ENCODE data around the gene TBC1D3I.
"Not testable (repeated sequence)": the region's sequence is repeated elsewhere in the genome, so short reads cannot be mapped to it uniquely, and the experiment has no call there.

TBC1D3I gene

GRCh38 chr17:36219556-36219955, 44.8 kb downstream of the TBC1D3I start:
- not testable (repeated sequence) for DNase-seq (ENCODE audit: low read depth, low spot score); H3K36me3 ChIP-seq (ENCODE audit: control insufficient read depth, insufficient read depth, low read length); H3K4me3 ChIP-seq (ENCODE audit: low read length); H3K4me1 ChIP-seq (ENCODE audit: control insufficient read depth, insufficient read depth, low read length); H3K27ac ChIP-seq (ENCODE audit: low read length); H3K9me3 ChIP-seq (ENCODE audit: control insufficient read depth, insufficient read depth, low read length); H3K27me3 ChIP-seq (ENCODE audit: control insufficient read depth, insufficient read depth, low read length)
- WGBS (ENCODE audit: insufficient coverage, insufficient read length) = no CpG with 5 or more reads among the region's 1 CpG

- no CpG with 5 or more reads among the region's 7 CpGs for WGBS (ENCODE audit: insufficient coverage, insufficient read length)
- not testable (repeated sequence) for H3K4me1 ChIP-seq (ENCODE audit: control insufficient read depth, insufficient read depth, low read length); DNase-seq (ENCODE audit: low read depth, low spot score); H3K27me3 ChIP-seq (ENCODE audit: control insufficient read depth, insufficient read depth, low read length); H3K36me3 ChIP-seq (ENCODE audit: control insufficient read depth, insufficient read depth, low read length); H3K27ac ChIP-seq (ENCODE audit: low read length); H3K4me3 ChIP-seq (ENCODE audit: low read length); H3K9me3 ChIP-seq (ENCODE audit: control insufficient read depth, insufficient read depth, low read length)
Observed at GRCh38 chr17:36215406-36216308, 48.7 kb downstream of the TBC1D3I start.

- no peaks in the 10 kb centered on the region for H3K36me3 ChIP-seq (ENCODE audit: control insufficient read depth, insufficient read depth, low read length)
- H3K27me3 ChIP-seq (ENCODE audit: control insufficient read depth, insufficient read depth, low read length) = no peaks in the 10 kb centered on the region
- DNase-seq (ENCODE audit: low read depth, low spot score) = no peak
- H3K4me1 ChIP-seq (ENCODE audit: control insufficient read depth, insufficient read depth, low read length) = no peaks in the 10 kb centered on the region
- no peaks in the 10 kb centered on the region for H3K9me3 ChIP-seq (ENCODE audit: control insufficient read depth, insufficient read depth, low read length)
- H3K4me3 ChIP-seq (ENCODE audit: low read length) = no peak overlapping the region
- H3K27ac ChIP-seq (ENCODE audit: low read length) = no peak overlapping the region
Observed at GRCh38 chr17:36214918-36215317, 49.5 kb downstream of the TBC1D3I start.

- Histone ChIP-seq H3K36me3 (ENCODE audit: control insufficient read depth, insufficient read depth, low read length) (no peaks in the 10 kb centered on the region), H3K27me3 (ENCODE audit: control insufficient read depth, insufficient read depth, low read length) (no peaks in the 10 kb centered on the region), H3K4me3 (ENCODE audit: low read length) (no peak overlapping the region), H3K4me1 (ENCODE audit: control insufficient read depth, insufficient read depth, low read length) (no peaks in the 10 kb centered on the region), H3K9me3 (ENCODE audit: control insufficient read depth, insufficient read depth, low read length) (no peaks in the 10 kb centered on the region), H3K27ac (ENCODE audit: low read length) (no peak overlapping the region)
- DNase-seq (ENCODE audit: low read depth, low spot score) = no peak
- WGBS (ENCODE audit: insufficient coverage, insufficient read length) = no CpG with 5 or more reads among the region's 3 CpGs
Observed at GRCh38 chr17:36213695-36214094, 50.7 kb downstream of the TBC1D3I start.

GRCh38 chr17:36212966-36213365, 51.4 kb downstream of the TBC1D3I start:
- H3K36me3 ChIP-seq (ENCODE audit: control insufficient read depth, insufficient read depth, low read length) = no peaks in the 10 kb centered on the region
- DNase-seq (ENCODE audit: low read depth, low spot score) = no peak
- H3K27me3 ChIP-seq (ENCODE audit: control insufficient read depth, insufficient read depth, low read length) = no peaks in the 10 kb centered on the region
- no peaks in the 10 kb centered on the region for H3K9me3 ChIP-seq (ENCODE audit: control insufficient read depth, insufficient read depth, low read length)
- H3K27ac ChIP-seq (ENCODE audit: low read length) = no peak overlapping the region
- no peaks in the 10 kb centered on the region for H3K4me1 ChIP-seq (ENCODE audit: control insufficient read depth, insufficient read depth, low read length)
- no CpG with 5 or more reads among the region's 3 CpGs for WGBS (ENCODE audit: insufficient coverage, insufficient read length)
- no peak overlapping the region for H3K4me3 ChIP-seq (ENCODE audit: low read length)

- no peaks in the 10 kb centered on the region for H3K27me3 ChIP-seq (ENCODE audit: control insufficient read depth, insufficient read depth, low read length)
- no peaks in the 10 kb centered on the region for H3K9me3 ChIP-seq (ENCODE audit: control insufficient read depth, insufficient read depth, low read length)
- no peaks in the 10 kb centered on the region for H3K36me3 ChIP-seq (ENCODE audit: control insufficient read depth, insufficient read depth, low read length)
- H3K27ac ChIP-seq (ENCODE audit: low read length) = no peak overlapping the region
- H3K4me1 ChIP-seq (ENCODE audit: control insufficient read depth, insufficient read depth, low read length) = no peaks in the 10 kb centered on the region
- no peak for DNase-seq (ENCODE audit: low read depth, low spot score)
- WGBS (ENCODE audit: insufficient coverage, insufficient read length) = no CpG with 5 or more reads among the region's 4 CpGs
- no peak overlapping the region for H3K4me3 ChIP-seq (ENCODE audit: low read length)
Observed at GRCh38 chr17:36212272-36212605, 52.1 kb downstream of the TBC1D3I start.

GRCh38 chr17:36211484-36212271, 52.7 kb downstream of the TBC1D3I start:
- not testable (repeated sequence) for H3K27me3 ChIP-seq (ENCODE audit: control insufficient read depth, insufficient read depth, low read length)

GRCh38 chr17:36210439-36211211, 53.7 kb downstream of the TBC1D3I start, which contains the start of gene CCL4L2:
CCL4L2 (plus strand) TSS chr17:36211063.
- not testable (repeated sequence) for H3K27ac ChIP-seq (ENCODE audit: low read length); H3K27me3 ChIP-seq (ENCODE audit: control insufficient read depth, insufficient read depth, low read length); H3K4me1 ChIP-seq (ENCODE audit: control insufficient read depth, insufficient read depth, low read length); H3K36me3 ChIP-seq (ENCODE audit: control insufficient read depth, insufficient read depth, low read length); H3K9me3 ChIP-seq (ENCODE audit: control insufficient read depth, insufficient read depth, low read length); DNase-seq (ENCODE audit: low read depth, low spot score); H3K4me3 ChIP-seq (ENCODE audit: low read length)
- no CpG with 5 or more reads among the region's 7 CpGs for WGBS (ENCODE audit: insufficient coverage, insufficient read length)

More at GRCh38 chr17:36211484-36212271, 52.7 kb downstream of the TBC1D3I start:
- H3K9me3 ChIP-seq (ENCODE audit: control insufficient read depth, insufficient read depth, low read length); H3K27ac ChIP-seq (ENCODE audit: low read length); H3K36me3 ChIP-seq (ENCODE audit: control insufficient read depth, insufficient read depth, low read length); H3K4me1 ChIP-seq (ENCODE audit: control insufficient read depth, insufficient read depth, low read length); DNase-seq (ENCODE audit: low read depth, low spot score); H3K4me3 ChIP-seq (ENCODE audit: low read length): not testable (repeated sequence)
- WGBS (ENCODE audit: insufficient coverage, insufficient read length) = no CpG with 5 or more reads among the region's 10 CpGs

GRCh38 chr17:36209575-36209974, 54.8 kb downstream of the TBC1D3I start:
- H3K4me3 ChIP-seq (ENCODE audit: low read length) = no peak overlapping the region

GRCh38 chr17:36207383-36207782, 57.0 kb downstream of the TBC1D3I start:
- not testable (repeated sequence) for H3K4me1 ChIP-seq (ENCODE audit: control insufficient read depth, insufficient read depth, low read length); H3K4me3 ChIP-seq (ENCODE audit: low read length); H3K27ac ChIP-seq (ENCODE audit: low read length); DNase-seq (ENCODE audit: low read depth, low spot score); H3K36me3 ChIP-seq (ENCODE audit: control insufficient read depth, insufficient read depth, low read length); H3K9me3 ChIP-seq (ENCODE audit: control insufficient read depth, insufficient read depth, low read length); H3K27me3 ChIP-seq (ENCODE audit: control insufficient read depth, insufficient read depth, low read length)
- no CpG with 5 or more reads among the region's 6 CpGs for WGBS (ENCODE audit: insufficient coverage, insufficient read length)

More at GRCh38 chr17:36209575-36209974, 54.8 kb downstream of the TBC1D3I start:
- Histone ChIP-seq H3K27ac (ENCODE audit: low read length) (no peak overlapping the region), H3K27me3 (ENCODE audit: control insufficient read depth, insufficient read depth, low read length) (no peaks in the 10 kb centered on the region), H3K36me3 (ENCODE audit: control insufficient read depth, insufficient read depth, low read length) (no peaks in the 10 kb centered on the region), H3K9me3 (ENCODE audit: control insufficient read depth, insufficient read depth, low read length) (no peaks in the 10 kb centered on the region), H3K4me1 (ENCODE audit: control insufficient read depth, insufficient read depth, low read length) (no peaks in the 10 kb centered on the region)
- DNase-seq (ENCODE audit: low read depth, low spot score) = no peak
